Activated CD4-positive, alpha-beta T cell treated with anti-CD3 and anti-CD28 coated beads for 1 hour (primary cell): Measurements from ENCODE around the gene FBLN1.

Experiments used
- DNase-seq: peaks from one replicate; pipeline ENCODE4 v3.0.0-alpha.2; 2020

FBLN1 gene

GRCh38 chr22:45504373-45505341 lies 2.0 kb downstream of the FBLN1 start:
- no peak for DNase-seq

GRCh38 chr22:45505991-45506747 lies 3.5 kb downstream of the FBLN1 start:
- no peak for DNase-seq

GRCh38 chr22:45506816-45507360 lies 4.2 kb downstream of the FBLN1 start:
- DNase-seq: no peak

- DNase-seq: no peak
Observed at GRCh38 chr22:45507798-45508197, 5.1 kb downstream of the FBLN1 start.

- no peak for DNase-seq
Observed at GRCh38 chr22:45508814-45509213, 6.1 kb downstream of the FBLN1 start.

- no peak for DNase-seq
Observed at GRCh38 chr22:45510376-45511232, 7.9 kb downstream of the FBLN1 start.

- DNase-seq: no peak
Observed at GRCh38 chr22:45511847-45512261, 9.2 kb downstream of the FBLN1 start.

GRCh38 chr22:45512363-45512762 lies 9.7 kb downstream of the FBLN1 start:
- no peak for DNase-seq

GRCh38 chr22:45515676-45516075 lies 13.0 kb downstream of the FBLN1 start:
- DNase-seq: no peak

GRCh38 chr22:45516163-45516562 lies 13.5 kb downstream of the FBLN1 start:
- DNase-seq: no peak

- no peak for DNase-seq
Observed at GRCh38 chr22:45516923-45517675, 14.4 kb downstream of the FBLN1 start.

- no peak for DNase-seq
Observed at GRCh38 chr22:45518136-45518535, 15.5 kb downstream of the FBLN1 start.

- no peak for DNase-seq
Observed at GRCh38 chr22:45518580-45518991, 15.9 kb downstream of the FBLN1 start.

GRCh38 chr22:45521178-45521577 lies 18.5 kb downstream of the FBLN1 start:
- DNase-seq: no peak

GRCh38 chr22:45522462-45522861 lies 19.8 kb downstream of the FBLN1 start:
- no peak for DNase-seq

- no peak for DNase-seq
Observed at GRCh38 chr22:45524157-45524556, 21.5 kb downstream of the FBLN1 start.

- no peak for DNase-seq
Observed at GRCh38 chr22:45524966-45525365, 22.3 kb downstream of the FBLN1 start.

- no peak for DNase-seq
Observed at GRCh38 chr22:45525480-45525879, 22.8 kb downstream of the FBLN1 start.

GRCh38 chr22:45526281-45526680 lies 23.6 kb downstream of the FBLN1 start:
- no peak for DNase-seq

GRCh38 chr22:45526768-45527360 lies 24.2 kb downstream of the FBLN1 start:
- no peak for DNase-seq

GRCh38 chr22:45527456-45527855 lies 24.8 kb downstream of the FBLN1 start:
- no peak for DNase-seq
